ENCODE measurements around the gene ADCY4. TPM values are rescaled to one million over a fixed set of nuclear protein-coding genes. Genes with fewer than 3 reads are reported as not detected.

ADCY4 gene
- total RNA-seq, 1 donor from 2014 or later, result 74.6 TPM

GRCh38 chr14:24367514-24368211 lies 32.8 kb upstream of the ADCY4 start, which contains the start of gene NFATC4:
Gene NFATC4 (plus strand): TSS chr14:24368184. CDS start chr14:24368341, 157 bp downstream.
- H3K4me1 Mint-ChIP-seq (ENCODE audit: unreplicated experiment), result peaks cover 19% of the 10 kb centered on the region
- no peaks in the 10 kb centered on the region for H3K36me3 Mint-ChIP-seq (ENCODE audit: low read depth, unreplicated experiment)
- H3K27ac Mint-ChIP-seq (ENCODE audit: unreplicated experiment), result peak within 1 kb of the TSS; percentile 92
- no peaks in the 10 kb centered on the region for H3K9me3 Mint-ChIP-seq (ENCODE audit: unreplicated experiment)
- peak within 1 kb of the TSS; percentile 91 for H3K4me3 Mint-ChIP-seq (ENCODE audit: unreplicated experiment)
- peaks cover 9% of the 10 kb centered on the region for H3K27me3 Mint-ChIP-seq (ENCODE audit: unreplicated experiment)
- TF ChIP-seq CTCF (IDR thresholded peaks at IDR 0.05; ENCODE audit: unreplicated experiment), result no peak
- peak; percentile 62 for DNase-seq (ENCODE audit: low spot score)

- H3K27me3 Mint-ChIP-seq (ENCODE audit: unreplicated experiment), result peaks cover 9% of the 10 kb centered on the region
- no peaks in the 10 kb centered on the region for H3K9me3 Mint-ChIP-seq (ENCODE audit: unreplicated experiment)
- peak; percentile 74 for DNase-seq (ENCODE audit: low spot score)
- peak overlapping the region; percentile 92 for H3K27ac Mint-ChIP-seq (ENCODE audit: unreplicated experiment)
- no peaks in the 10 kb centered on the region for H3K36me3 Mint-ChIP-seq (ENCODE audit: low read depth, unreplicated experiment)
- no peak for TF ChIP-seq CTCF (IDR thresholded peaks at IDR 0.05; ENCODE audit: unreplicated experiment)
- H3K4me3 Mint-ChIP-seq (ENCODE audit: unreplicated experiment), result peak overlapping the region; percentile 91
- H3K4me1 Mint-ChIP-seq (ENCODE audit: unreplicated experiment), result peaks cover 19% of the 10 kb centered on the region
Measured at GRCh38 chr14:24366721-24367513, 32.0 kb upstream of the ADCY4 start.

- Mint-ChIP-seq H3K9me3 (ENCODE audit: unreplicated experiment) (no peaks in the 10 kb centered on the region), H3K4me1 (ENCODE audit: unreplicated experiment) (peaks cover 19% of the 10 kb centered on the region), H3K27me3 (ENCODE audit: unreplicated experiment) (peaks cover 11% of the 10 kb centered on the region), H3K4me3 (ENCODE audit: unreplicated experiment) (peak overlapping the region; percentile 87), H3K27ac (ENCODE audit: unreplicated experiment) (no peak overlapping the region), H3K36me3 (ENCODE audit: low read depth, unreplicated experiment) (no peaks in the 10 kb centered on the region)
- DNase-seq (ENCODE audit: low spot score), result no peak
- no peak for TF ChIP-seq CTCF (IDR thresholded peaks at IDR 0.05; ENCODE audit: unreplicated experiment)
Measured at GRCh38 chr14:24366413-24366720, 31.5 kb upstream of the ADCY4 start.

- Mint-ChIP-seq H3K36me3 (ENCODE audit: low read depth, unreplicated experiment) (no peaks in the 10 kb centered on the region), H3K4me1 (ENCODE audit: unreplicated experiment) (peaks cover 19% of the 10 kb centered on the region), H3K4me3 (ENCODE audit: unreplicated experiment) (peak overlapping the region; percentile 87), H3K27ac (ENCODE audit: unreplicated experiment) (peak overlapping the region; percentile 77), H3K27me3 (ENCODE audit: unreplicated experiment) (peaks cover 11% of the 10 kb centered on the region), H3K9me3 (ENCODE audit: unreplicated experiment) (no peaks in the 10 kb centered on the region)
- peak; percentile 74 for TF ChIP-seq CTCF (IDR thresholded peaks at IDR 0.05; ENCODE audit: unreplicated experiment)
- DNase-seq (ENCODE audit: low spot score), result peak; percentile 87
Measured at GRCh38 chr14:24365600-24366412, 30.9 kb upstream of the ADCY4 start.

Measured in endothelial cell (in vitro differentiated cells).